Anterior cingulate cortex (tissue), 58 donors: ENCODE measurements around the gene DENND4A.
"Not testable (repeated sequence)": the region's sequence is repeated elsewhere in the genome, so short reads cannot be mapped to it uniquely, and the experiment has no call there.

Source experiments
- DNase-seq, 58 donors: peaks; one replicate each; lab custom pipeline; 2025; lab: John Stamatoyannopoulos, UW

DENND4A gene

DNA sequence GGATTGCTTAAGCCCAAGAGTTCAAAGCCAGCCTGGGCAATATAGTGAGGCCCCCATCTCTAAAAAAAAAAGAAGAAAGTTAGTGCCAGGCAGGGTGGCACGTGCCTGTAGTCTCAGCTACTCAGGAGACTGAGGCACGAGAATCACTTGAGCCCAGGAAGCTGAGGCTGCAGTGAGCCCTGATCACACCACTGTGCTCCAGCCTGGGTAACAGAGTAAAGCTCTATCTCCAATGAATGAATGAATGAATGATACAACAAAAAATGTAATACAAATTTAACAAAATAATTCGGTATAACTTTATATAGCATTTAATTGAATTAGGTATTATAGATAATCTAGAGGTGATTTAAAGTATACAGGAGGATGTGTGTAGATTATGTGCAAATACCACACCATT, 29.7 kb downstream of the DENND4A start:
- DNase-seq, result no peak

- DNase-seq, result no peak
Observed at GRCh38 chr15:65761210-65761926, 30.7 kb downstream of the DENND4A start.

DNA sequence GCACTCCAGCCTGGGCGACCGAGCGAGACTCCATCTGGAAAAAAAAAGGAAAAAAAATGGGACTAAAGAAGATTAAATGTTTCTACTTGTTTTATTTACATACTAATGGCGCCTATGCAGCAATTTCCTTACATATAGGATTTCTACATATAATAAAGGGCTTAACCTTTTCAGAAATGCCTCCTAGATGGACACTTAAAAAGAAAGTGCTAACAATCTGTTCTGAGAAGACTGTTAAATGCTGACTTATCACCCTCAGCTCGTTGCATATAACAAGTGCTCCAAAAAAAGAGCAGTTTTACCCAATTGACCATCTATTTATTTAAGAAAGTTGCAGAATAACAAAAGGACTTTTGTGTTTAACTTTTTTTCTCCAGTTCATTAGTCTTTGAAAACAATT, 32.7 kb downstream of the DENND4A start:
- DNase-seq, result no peak

GRCh38 chr15:65758242-65758641, 33.9 kb downstream of the DENND4A start:
- DNase-seq, result no peak

DNA sequence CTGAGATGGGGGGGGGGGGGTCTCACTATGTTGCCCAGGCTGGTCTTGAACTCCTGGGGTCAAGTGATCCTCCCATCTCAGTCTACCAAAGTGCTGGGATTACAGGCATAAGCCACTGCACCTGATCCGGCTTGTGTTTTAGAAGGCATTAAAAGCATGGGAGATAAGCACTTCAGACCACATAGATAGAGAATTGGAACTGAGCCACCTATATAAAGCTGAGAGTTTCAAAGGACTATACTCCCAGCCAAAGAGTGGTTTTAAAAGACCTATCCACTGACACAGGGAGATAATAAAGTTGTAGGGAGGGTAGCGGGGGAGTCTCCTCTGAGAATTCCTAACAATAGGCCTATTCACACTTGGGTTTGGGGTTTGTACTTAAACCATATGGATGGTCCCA, 34.8 kb downstream of the DENND4A start:
- DNase-seq, result no peak

DNA sequence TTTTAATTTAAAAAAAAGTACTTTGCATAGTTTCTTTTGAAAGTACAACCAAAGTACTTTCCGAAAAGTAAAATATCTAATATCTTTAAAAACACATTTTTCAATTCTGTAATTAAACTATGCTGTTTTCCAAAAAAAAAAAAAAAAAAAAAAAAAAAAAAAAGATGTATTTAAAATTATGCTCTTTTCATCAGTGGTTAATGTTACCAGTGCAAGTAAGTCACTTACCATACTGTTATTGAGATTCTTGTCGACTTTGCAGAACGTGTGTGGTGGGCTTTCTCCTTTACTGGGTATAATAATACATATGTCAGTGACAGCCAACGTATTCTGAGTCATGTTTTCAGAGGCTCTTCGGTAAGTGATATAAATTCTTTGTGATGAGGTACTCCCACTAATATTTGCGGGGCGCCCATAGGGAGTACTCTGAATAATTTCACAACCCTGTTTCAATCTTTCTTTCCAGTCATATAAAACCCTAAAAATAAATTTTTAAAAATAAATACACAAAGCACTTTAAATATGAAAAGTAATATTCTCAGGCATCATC, 39.9 kb downstream of the DENND4A start:
- no peak for DNase-seq

DNA sequence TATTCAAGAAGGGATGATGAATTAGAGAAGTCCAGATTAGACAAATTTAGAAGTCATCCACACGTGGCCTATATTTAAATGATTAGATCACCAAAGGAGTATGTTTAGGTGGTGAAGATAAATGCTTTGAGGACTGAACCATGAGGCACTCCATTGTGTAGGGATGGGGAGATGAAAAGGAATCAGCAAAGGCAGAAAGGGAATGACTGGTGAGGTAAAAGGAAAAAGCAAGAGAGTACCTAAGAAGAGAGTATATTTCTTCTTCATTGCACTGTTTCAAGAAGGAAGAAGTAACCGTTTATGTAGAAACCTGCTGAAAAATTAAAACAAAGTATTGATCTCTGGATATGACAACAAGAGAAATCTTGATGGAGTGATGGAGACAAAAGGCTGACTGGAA, 40.7 kb downstream of the DENND4A start:
- DNase-seq, result no peak

GRCh38 chr15:65747265-65747664, 44.8 kb downstream of the DENND4A start:
- no peak for DNase-seq

GRCh38 chr15:65743637-65744252, 48.3 kb downstream of the DENND4A start:
- DNase-seq, result no peak

DNA sequence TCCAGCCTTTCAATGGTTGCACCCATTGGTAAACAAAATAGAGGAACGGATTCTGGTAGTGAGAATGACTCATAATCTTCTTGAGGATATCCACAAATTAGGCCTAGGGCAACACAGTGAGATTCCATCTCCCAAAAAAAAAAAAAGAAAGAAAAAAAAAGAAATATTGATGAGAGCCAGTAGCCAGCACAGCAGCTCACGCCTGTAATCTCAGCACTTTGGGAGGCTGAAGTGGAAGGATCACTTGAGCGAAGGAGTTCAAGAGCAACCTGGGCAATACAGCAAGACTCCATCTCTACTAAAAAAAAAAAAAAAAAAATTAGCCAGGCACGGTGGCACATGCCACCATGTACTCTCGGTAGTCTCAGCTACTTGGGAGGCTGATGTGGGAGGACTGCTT, 51.9 kb downstream of the DENND4A start:
- DNase-seq, result no peak

GRCh38 chr15:65738649-65739048, 53.4 kb downstream of the DENND4A start:
- DNase-seq, result no peak

DNA sequence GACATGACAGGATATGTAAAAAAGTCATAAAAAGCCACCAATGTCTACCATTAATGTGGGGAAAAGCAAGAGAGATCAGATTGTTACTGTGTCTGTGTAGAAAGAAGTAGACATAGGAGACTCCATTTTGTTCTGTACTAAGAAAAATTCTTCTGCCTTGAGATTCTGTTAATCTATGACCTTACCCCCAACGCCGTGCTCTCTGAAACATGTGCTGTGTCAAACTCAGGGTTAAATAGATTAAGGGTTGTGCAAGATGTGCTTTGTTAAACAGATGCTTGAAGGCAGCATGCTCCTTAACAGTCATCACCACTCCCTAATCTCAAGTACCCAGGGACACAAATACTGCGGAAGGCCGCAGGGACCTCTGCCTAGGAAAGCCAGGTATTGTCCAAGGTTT, 58.5 kb downstream of the DENND4A start:
- DNase-seq, result not testable (repeated sequence)

- no peak for DNase-seq
Observed at GRCh38 chr15:65732698-65733097, 59.4 kb downstream of the DENND4A start.

GRCh38 chr15:65731926-65732325, 60.2 kb downstream of the DENND4A start:
- DNase-seq, result no peak

- DNase-seq, result no peak
Observed at GRCh38 chr15:65730549-65731172, 61.4 kb downstream of the DENND4A start.

DNA sequence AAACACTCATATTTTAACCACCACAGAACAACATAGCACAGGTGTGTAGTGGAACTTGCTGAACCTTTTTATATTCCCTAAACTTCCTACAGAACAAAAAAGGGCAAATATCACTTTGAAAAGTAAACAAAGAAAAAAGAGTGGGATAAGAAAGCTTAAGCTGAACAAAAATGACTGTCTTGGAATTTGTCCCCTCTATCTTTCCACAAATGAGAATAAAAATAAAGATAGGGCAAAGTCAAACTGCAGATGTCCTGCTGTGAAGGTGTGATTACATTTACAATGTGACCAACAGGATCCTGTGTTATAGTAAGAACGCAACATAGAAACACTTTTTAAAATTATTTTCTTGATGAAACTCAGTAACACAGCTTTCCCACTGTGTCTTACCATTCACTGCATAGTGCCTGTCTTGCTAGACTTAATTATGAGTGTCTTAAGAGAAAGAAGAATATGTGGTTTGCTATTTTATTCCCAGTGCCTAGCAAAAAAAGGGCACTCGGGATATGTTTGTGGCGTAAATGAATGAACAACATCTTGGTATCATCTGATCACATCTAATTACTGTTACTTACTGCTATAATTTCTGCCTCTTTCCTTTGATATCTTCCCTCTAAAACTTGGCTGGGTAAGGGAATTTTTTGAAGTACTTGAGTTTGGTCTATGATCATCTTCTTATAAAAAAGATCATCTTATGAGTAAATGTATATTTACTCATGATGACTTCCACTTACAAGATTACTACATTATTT, 67.5 kb downstream of the DENND4A start:
- no peak for DNase-seq

- no peak for DNase-seq
Observed at GRCh38 chr15:65723876-65724275, 68.2 kb downstream of the DENND4A start.

- DNase-seq, result no peak
Observed at GRCh38 chr15:65722191-65722590, 69.9 kb downstream of the DENND4A start.

DNA sequence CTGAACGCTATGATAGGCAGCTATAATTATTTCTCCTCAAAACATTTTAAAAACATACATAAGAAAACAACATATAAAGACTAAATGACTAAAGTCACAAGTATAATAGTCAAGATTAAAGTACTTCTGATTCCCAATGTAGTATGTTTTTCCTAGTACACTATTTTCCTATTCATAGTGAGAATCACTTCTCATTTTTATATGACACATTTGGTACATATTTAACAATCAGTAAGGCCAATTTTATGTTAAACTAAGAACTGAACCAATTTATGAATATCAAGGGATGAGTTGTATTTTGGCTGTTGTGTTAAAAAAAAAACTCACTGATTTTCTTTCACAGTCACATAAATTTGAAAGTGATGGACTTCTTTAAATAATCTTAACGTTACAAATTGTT, 79.7 kb downstream of the DENND4A start:
- no peak for DNase-seq

- DNase-seq, result no peak
Observed at GRCh38 chr15:65695081-65695480, 97.0 kb downstream of the DENND4A start.

DNA sequence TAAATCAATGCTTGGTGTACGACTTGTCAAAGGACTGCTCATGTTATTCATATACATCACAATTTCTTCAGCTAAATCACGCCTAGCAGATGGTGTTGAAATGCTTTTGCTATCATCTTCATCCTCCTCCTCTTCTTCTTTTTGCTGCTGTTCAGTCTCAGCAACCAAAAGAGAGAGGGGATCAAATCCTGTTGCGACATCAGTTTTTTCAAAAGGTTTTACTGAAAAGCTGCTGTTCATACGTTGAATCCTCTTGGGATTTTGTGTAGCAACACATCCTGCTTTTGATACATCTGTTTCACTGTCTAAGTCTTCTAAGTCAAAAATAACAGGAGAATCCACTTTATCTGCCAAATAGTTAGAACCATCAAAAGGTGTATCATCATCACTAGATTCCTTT, 101.3 kb downstream of the DENND4A start:
- DNase-seq, result no peak
